HCEC 1CT (cell line): Measurements from ENCODE around the gene PWWP2B.
"Not testable (repeated sequence)": the region's sequence is repeated elsewhere in the genome, so short reads cannot be mapped to it uniquely, and the experiment has no call there.

Experiments
- DNase-seq: peaks from one replicate; pipeline ENCODE4 v3.0.0-alpha.2; 2017

PWWP2B gene

GRCh38 chr10:132420981-132421846 is 24.2 kb downstream of the PWWP2B start:
- DNase-seq: no peak

GRCh38 chr10:132421847-132422751 is 25.1 kb downstream of the PWWP2B start:
- no peak for DNase-seq

GRCh38 chr10:132422903-132423825 is 26.2 kb downstream of the PWWP2B start:
- no peak for DNase-seq

GRCh38 chr10:132423966-132424861 is 27.2 kb downstream of the PWWP2B start:
- DNase-seq: no peak

GRCh38 chr10:132425029-132425756 is 28.2 kb downstream of the PWWP2B start:
- DNase-seq: no peak

GRCh38 chr10:132425757-132426155 is 28.8 kb downstream of the PWWP2B start:
- no peak for DNase-seq

GRCh38 chr10:132427006-132427771 is 30.2 kb downstream of the PWWP2B start:
- no peak for DNase-seq

- DNase-seq: no peak
These were observed 31.0 kb downstream of the PWWP2B start for GRCh38 chr10:132427939-132428367.

- no peak for DNase-seq
These were observed 31.5 kb downstream of the PWWP2B start for GRCh38 chr10:132428486-132428995.

GRCh38 chr10:132429281-132430230 is 32.6 kb downstream of the PWWP2B start:
- no peak for DNase-seq

- DNase-seq: no peak
These were observed 33.3 kb downstream of the PWWP2B start for GRCh38 chr10:132430231-132430743.

GRCh38 chr10:132430861-132431271 is 33.9 kb downstream of the PWWP2B start:
- no peak for DNase-seq

- DNase-seq: no peak
These were observed 34.7 kb downstream of the PWWP2B start for GRCh38 chr10:132431537-132432175.

- DNase-seq: no peak
These were observed 35.2 kb downstream of the PWWP2B start for GRCh38 chr10:132432176-132432540.

GRCh38 chr10:132433671-132434340 is 36.8 kb downstream of the PWWP2B start:
- DNase-seq: no peak

- DNase-seq: no peak
These were observed 37.5 kb downstream of the PWWP2B start for GRCh38 chr10:132434405-132435005.

- DNase-seq: not testable (repeated sequence)
These were observed 38.3 kb downstream of the PWWP2B start for GRCh38 chr10:132435320-132435719.
